SH-SY5Y (cell line): ENCODE data around the gene VIPR2.

Source experiments
- GATA2 ChIP-seq: IDR thresholded peaks from 2 replicates; pipeline ENCODE4 v1.6.1; 2011; ENCODE audit warnings: mild to moderate bottlenecking, low read depth, low read length
- GATA3 ChIP-seq: IDR thresholded peaks from 2 replicates; pipeline ENCODE4 v1.6.1; 2011; ENCODE audit warnings: low read depth, mild to moderate bottlenecking, low read length, moderate library complexity

VIPR2 gene

DNA sequence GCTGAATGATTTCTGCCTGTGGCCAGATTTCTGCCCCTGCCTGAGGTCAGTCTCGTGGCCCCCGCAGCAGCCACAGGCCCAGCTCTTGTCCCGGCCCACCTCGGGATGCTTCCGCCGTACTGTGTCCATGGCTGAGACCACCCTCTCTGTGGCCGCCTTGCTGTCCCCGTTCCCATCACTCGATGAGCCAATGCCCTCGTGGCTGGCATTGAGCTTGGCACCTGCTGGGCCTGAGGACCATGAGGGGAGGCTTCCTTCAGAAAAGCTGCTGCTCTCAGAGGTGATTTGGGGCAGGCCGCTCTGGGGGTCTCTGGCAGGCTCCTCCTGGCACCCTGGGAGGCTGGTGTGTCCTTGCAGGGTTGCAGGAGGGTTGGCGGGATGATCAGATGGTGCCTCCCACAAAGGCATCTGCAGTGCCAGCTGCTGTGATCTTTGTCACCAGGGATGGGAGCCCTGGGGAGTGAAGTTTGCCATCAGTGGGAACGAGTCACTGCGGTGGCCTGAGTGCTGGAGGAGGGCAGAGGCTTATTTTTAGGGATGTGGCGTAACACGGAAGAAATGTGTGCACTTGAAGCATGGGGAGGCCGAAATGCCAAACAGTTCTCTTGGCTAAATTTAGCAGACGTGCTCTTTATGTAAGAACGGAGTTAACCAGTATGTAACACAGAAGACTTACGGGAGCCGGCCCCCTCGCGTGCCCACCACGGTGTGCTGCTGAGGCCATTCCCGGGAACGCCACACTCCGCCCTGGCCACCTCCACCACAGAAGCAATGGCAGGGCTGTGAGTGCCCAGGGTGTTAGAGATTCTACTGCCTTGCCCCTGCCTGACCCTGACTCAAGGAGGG lies 47.7 kb downstream of the VIPR2 start:
- TF ChIP-seq GATA2 (no peak), GATA3 (no peak)

DNA sequence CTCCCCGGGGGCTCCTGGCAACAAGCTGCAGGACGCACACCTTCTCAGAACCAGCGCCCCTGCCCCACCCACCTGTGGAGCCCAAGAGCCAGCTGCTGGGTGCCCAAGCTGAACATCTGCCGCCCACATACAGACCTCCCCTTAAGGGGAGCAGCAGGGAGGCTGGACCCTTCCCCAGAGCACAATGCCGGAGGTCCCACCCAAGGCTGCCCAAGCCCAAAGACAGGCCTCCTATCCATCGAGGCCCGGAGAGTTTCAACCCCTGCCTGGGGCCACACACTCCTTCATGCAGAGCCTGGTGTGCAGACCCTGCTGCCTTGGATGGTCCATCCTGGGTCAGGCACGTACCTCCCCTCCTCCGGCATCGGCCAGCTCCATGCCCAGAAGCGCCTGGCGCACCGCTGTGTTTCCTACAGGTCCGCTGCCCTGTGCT lies 48.7 kb downstream of the VIPR2 start:
- TF ChIP-seq GATA3 (no peak), GATA2 (no peak)

DNA sequence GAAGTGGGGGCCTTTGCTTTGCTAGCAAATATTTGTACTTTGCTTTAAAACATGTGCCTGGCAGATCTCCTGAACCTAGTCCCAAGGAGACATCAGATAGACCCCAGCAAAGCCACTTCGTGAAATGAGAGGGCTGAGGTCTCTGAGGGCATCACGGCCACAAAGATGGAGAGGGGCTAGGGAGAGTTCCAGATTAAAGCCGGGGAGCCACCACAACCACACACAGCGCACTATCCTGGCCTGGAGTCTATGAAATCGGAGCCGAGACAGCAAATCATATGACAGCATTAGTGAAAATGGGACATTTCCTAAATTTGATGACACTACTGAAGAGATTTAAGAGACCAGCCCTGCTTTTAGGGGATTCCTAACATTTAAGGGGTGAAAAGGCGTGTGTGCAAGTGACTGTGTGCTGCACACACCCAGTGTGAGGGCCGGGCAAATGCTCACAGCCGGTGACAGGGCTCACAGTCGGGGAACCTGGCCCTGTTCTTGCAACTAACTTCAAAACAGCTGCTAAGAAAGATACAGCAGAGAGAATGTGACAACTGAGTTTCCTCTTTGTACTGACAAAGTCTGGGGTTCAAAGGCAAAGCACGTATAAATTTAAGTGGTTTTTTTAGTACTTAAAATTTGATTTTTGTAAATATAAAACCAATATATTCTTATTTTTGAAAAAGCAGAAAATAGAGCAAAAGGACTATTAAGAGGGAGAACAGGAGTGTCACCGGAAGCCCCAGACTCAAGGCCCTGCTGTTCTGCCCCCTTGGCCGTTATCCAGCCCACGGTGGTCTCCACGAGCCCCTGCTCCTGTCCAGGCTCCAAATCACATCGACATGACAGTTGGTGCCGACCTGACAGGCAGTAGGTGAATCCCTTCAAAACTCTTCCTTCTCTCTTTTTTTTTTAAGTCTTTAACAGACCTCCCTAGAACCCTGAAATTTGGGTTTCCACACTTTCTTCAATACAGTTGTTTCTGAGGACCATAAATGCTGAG lies 49.5 kb downstream of the VIPR2 start:
- no peak for TF ChIP-seq GATA3
- TF ChIP-seq GATA2, result no peak

DNA sequence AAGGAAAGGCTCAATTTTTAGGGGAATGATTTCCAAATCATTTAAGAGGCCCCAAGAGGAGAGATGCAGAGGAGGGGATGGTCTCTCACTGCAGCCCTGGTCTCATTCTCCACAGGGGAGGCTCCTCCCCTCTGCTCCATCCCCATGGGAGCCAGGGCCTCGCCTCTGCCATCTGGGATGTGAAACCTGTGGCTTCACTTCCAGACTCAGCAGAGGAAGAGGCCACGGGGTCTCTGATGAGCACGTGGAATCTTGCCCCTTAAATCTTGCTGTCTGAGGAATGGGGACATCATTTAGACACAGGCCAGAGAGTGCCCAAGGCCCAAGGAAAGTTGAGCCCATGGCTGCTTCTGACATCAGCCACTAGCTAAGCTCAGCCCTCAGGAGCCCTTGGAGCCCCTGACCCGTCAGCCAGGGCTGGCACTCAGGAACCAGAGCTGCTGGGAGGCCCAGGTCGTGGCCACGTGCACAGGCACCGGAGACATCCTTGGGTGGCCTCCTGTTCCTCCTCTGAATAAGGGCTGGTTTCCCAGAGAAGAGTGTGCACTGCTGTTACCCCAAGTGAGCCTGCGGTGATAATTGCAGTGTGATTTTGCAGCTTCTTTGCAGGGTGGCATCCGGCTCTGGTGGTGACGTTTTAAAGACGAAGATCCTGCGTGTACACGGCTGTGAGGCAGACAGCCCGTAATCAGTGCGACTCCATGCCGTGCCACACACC lies 50.5 kb downstream of the VIPR2 start:
- no peak for TF ChIP-seq GATA2
- no peak for TF ChIP-seq GATA3

DNA sequence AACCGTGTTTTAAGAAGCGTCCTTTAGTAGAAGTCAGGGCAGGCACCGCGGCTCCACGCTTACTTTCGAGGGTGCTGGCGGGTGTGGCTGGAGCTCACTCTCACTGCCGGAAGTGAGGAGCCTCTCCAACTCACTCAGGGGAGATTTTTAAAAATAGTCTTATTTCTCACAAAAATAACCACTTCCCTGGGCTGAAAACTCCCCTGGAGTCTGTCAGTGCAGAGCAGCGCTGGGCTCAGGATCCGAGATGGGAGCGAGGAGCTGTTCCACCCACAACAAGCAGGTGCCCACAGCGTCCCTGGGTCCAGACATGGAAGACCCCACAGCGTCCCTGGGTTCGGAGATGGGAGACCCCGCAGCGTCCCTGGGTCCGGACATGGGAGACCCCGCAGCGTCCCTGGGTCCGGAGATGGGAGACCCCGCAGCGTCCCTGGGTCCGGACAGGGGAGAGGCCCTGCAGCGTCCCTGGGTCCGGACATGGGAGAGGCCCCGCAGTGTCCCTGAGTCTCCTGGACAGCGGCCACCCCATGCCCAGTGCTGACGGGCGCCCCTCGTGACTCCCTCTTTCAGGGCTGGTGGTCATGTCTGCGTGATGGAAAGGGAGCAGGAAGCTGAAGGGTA lies 51.2 kb downstream of the VIPR2 start:
- TF ChIP-seq GATA2 (no peak), GATA3 (no peak)

DNA sequence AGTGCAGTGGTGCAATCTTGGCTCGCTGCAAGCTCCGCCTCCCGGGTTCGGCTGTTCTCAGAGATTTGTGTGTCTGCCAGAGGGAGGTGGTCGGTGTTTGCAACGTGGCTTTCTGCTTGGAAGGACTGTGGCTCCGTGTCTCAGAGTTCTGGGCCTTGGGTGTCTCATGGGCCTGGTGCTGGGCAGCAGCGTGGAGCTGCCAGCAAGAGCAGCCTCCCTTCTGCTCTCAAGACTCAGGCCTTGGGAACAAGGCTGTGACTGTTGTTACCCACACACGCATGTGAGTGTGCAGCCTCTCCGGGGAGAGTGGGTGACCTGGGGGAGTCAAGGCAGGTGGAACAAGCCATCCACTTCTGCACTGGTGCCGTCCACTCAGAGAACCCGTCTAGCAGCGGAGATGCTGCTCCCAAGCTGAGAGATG lies 52.0 kb downstream of the VIPR2 start:
- TF ChIP-seq GATA2, result no peak
- no peak for TF ChIP-seq GATA3

DNA sequence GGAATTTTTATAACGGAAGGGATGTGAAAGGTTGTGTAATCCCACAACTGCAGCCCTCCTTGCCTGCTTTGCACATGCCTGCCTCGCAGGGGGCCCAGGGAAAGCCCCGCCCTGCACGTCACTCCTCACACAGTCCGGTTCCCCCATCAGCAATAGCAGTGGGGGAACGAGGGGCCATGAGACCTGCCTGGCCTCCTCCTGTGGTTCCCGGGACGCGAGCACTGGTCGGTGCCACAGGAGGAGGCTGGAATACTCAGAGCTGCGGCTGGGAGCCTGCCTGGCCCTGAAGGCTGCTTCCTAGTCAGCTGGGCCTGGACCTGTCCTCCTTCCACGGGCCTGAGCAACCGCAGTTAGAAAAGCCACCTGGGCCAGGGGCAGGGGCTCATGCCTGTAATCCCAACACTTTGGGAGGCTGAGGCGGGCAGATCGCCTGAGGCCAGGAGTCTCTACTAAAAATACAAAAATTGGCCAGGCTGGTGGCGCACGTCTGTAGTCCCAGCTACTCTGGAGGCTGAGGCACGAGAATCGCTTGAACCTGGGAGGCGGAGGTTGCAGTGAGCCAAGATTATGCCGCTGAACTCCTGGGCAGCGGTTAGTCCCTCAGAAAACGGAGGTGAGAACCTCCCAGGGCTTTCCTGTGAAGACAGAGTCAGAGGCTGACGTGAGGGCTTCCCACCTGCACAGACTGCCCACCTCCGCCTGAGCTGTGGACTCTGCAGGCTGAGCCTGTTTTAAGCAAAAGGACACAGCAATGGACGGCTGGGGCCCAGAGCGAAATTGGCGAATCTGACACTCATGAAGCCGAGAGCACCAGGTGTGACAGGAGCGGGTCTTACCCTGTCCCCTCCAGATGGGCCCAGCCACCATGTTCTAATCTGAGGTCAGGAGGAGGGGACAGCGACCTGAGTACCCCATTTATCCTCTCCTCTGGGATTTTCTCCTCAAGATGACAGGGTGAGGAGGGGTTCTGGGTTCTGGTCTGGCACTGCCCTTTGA lies 52.9 kb downstream of the VIPR2 start:
- TF ChIP-seq GATA2 (no peak), GATA3 (no peak)

DNA sequence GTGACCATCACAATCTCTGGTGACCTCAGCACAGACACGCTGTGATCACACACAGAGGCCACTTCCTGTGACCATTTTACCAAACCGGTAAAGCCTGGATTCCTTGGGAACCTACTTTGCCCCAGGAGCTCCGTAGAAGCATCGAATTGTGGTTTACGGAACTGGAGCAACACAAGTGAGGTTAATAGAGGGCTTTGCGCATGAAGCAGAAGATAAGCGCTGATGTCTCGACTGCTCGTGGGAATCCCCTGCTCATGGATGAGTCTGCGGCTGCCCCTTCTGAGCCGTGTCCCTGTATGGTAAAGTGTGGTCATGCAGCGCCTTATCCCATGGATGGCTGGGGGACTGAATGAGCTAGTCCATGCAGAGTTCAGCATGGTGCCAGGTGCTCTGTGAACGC lies 53.6 kb downstream of the VIPR2 start:
- TF ChIP-seq GATA3, result no peak
- TF ChIP-seq GATA2, result no peak

DNA sequence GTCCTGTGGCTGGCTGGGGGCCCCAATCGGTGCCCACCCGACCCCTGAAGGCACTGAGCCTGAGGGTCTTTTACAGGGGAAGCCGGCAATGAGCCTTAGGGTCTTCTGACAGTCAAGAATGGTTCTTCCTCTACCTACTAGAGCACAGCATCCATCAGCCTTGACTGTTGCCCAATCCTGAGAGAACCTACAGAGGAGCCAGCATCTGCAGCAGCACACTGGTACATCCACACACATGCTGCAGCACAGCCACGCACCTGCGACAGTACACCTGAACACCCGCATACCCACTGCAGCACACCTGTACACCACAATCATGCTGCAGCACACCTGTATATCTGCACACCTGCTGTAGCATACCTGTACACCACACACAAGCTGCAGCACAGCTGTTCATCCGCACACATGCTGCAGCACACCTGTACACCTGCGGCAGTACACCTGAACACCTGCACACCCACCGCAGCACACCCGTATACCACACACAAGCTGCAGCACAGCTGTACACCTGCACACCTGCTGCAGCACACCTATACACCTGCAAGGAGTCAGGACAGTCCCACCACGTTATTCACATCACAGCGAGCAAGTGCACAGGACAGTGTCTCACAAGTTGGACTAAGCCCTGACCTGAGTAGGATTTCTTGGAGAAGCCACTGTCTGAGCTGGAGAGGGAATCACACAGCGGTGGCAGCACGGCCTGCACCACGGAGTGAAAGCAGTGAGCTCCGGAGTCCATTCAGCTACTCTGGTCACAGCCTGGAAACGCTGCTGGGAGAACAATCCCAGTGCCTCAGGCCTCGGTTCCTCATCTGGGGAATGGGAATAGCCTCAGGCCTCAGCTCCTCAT lies 56.4 kb downstream of the VIPR2 start:
- TF ChIP-seq GATA2, result no peak
- no peak for TF ChIP-seq GATA3

DNA sequence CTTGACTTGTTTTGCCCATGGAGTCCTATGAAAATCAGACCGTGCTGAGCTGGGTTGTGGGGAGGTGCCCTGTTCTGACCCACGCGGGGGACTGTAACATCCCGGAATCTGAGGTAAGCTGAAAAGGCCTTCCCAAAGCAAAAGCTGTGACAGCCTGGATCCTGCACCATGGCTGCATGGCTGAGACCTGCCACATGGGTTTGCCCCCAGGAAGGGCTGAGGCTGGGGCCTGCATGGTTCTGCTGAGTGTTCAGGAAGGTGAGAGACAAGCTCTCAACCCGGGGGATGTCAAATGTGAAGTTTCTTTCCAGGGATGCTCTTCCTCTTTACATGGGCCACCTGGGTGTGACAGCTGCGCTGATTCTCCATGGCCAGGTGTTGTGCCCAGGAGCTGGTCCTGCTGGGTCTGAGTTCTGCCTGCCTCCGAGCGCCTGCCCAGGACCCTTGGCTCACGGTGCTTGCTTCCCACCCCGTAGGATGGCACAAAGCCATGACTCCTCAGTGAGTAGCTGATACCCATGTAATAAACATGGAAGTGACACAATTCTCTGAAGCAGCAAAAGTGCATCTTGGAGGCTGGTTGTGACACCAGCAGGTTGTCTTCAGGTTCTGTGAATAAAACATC lies 58.3 kb downstream of the VIPR2 start:
- no peak for TF ChIP-seq GATA3
- TF ChIP-seq GATA2, result no peak
